K562 (cell line): ENCODE measurements around the gene RHBG. TPM values are rescaled to one million over a fixed set of nuclear protein-coding genes. Genes with fewer than 3 reads are reported as not detected.

Source experiments
- CTCF ChIP-seq, 3 experiments: IDR thresholded peaks in 2 of 3; conservative IDR thresholded peaks in 1 of 3; 2 replicates each; pipeline ENCODE4 v1.5.1; 2011 to 2012; ENCODE audit warnings: low read length in 3 of 3, mild to moderate bottlenecking in 3 of 3, control low read depth in 2 of 3, improper control_type of control experiment in 1 of 3, inconsistent platforms in 1 of 3, low read depth in 1 of 3, mixed read lengths in 1 of 3, moderate library complexity in 1 of 3; ENCODE audit not compliant: insufficient read depth in 2 of 3
- GATA2 ChIP-seq: sonication (generic); formaldehyde crosslinking; IDR thresholded peaks from 2 replicates; pipeline ENCODE4 v1.4.0; 2020; ENCODE audit warnings: mild to moderate bottlenecking, missing genetic modification reagents
- IRF2 ChIP-seq: sonication (generic); formaldehyde crosslinking; IDR thresholded peaks from 2 replicates; pipeline ENCODE4 v1.8.1; 2022; ENCODE audit warnings: mild to moderate bottlenecking, missing genetic modification reagents
- MBD1 ChIP-seq: fragments of 250-450 bp; sonication (Bioruptor Pico); IDR thresholded peaks from 2 replicates; pipeline ENCODE4 v1.8.0; 2022; ENCODE audit warnings: inconsistent platforms
- NCOR1 ChIP-seq: fragments of 450-650 bp; IDR thresholded peaks from 2 replicates; pipeline ENCODE4 v1.6.1; 2016; ENCODE audit warnings: mild to moderate bottlenecking, moderate library complexity
- POLR2B ChIP-seq: fragments of 450-650 bp; IDR thresholded peaks from 2 replicates; pipeline ENCODE4 v1.6.1; 2018; ENCODE audit warnings: low read depth; ENCODE audit not compliant: partially characterized antibody
- PTTG1 ChIP-seq: fragments of 450-650 bp; IDR thresholded peaks from 2 replicates; pipeline ENCODE4 v1.6.1; 2016; ENCODE audit warnings: low read depth, mild to moderate bottlenecking, missing genetic modification characterization, missing compliant biosample characterization
- TAL1 ChIP-seq: fragments of 450-650 bp; IDR thresholded peaks from 2 replicates; pipeline ENCODE4 v1.6.1; 2016; ENCODE audit warnings: mild to moderate bottlenecking
- UBTF ChIP-seq, 2 experiments: IDR thresholded peaks; 2 replicates each; pipeline ENCODE4 v1.6.1; 2012; ENCODE audit warnings: improper control_type of control experiment in 2 of 2, low read depth in 2 of 2, low read length in 2 of 2, borderline replicate concordance in 1 of 2
- ZFP36 ChIP-seq: fragments of 150-350 bp; IDR thresholded peaks from 2 replicates; pipeline ENCODE4 v1.6.1; 2018; ENCODE audit warnings: low read length, low read depth; ENCODE audit not compliant: partially characterized antibody
- ZNF431 ChIP-seq: sonication (generic); formaldehyde crosslinking; IDR thresholded peaks from 2 replicates; pipeline ENCODE4 v1.8.0; 2022; ENCODE audit warnings: mild to moderate bottlenecking, missing genetic modification reagents
- ZNF445 ChIP-seq: fragments of 250-450 bp; sonication (Bioruptor Pico); IDR thresholded peaks from 2 replicates; pipeline ENCODE4 v1.4.0; 2020; ENCODE audit warnings: low read depth, mild to moderate bottlenecking, moderate library complexity
- ZNF778 ChIP-seq: fragments of 450-650 bp; formaldehyde crosslinking; IDR thresholded peaks from 2 replicates; pipeline ENCODE4 v1.4.0; 2020; ENCODE audit warnings: mild to moderate bottlenecking, moderate library complexity
- polyA plus RNA-seq, 8 experiments: library from polyadenylated mRNA; depleted of rRNA in 4 of 8; stranded (reverse) in 5 of 8; unstranded in 3 of 8; fragments of >200 nt; fragmentation: Nextera tagmentation in 2 of 8; fragmentation: Illumina TruSeq in 1 of 8; extraction: Ambion mirVana in 2 of 8; extraction: Trizol in 1 of 8; gene quantifications; 2 replicates each; pipeline versions ENCODE4 v1.2.1 to v1.2.3, GENCODE V29; 2011 to 2014; ENCODE audit warnings: inconsistent platforms in 1 of 8, missing spikeins in 1 of 8
- total RNA-seq, 7 experiments: library from RNA; depleted of rRNA in 6 of 7; stranded (reverse); fragments of >200 nt in 6 of 7; fragmentation: Illumina TruSeq in 2 of 7; extraction: Trizol in 2 of 7; gene quantifications; 2 replicates each; pipeline versions ENCODE4 v1.2.1 to v1.2.3, GENCODE V29; 2011 to 2021; ENCODE audit warnings: low replicate concordance in 1 of 7
- TF ChIP-seq, protein P1 (sequence below), 2 experiments: fragments of 150-350 bp in 1 of 2; IDR thresholded peaks; 2 replicates each; pipeline ENCODE4 v1.6.1; 2012 to 2016; ENCODE audit warnings: low read depth in 2 of 2, low read length in 2 of 2, mild to moderate bottlenecking in 1 of 2, moderate library complexity in 1 of 2
- TF ChIP-seq, protein P2 (sequence below), 2 experiments: fragments of 200-800 bp in 1 of 2; sonication (Bioruptor generic) in 1 of 2; sonication (generic) in 1 of 2; formaldehyde crosslinking in 1 of 2; IDR thresholded peaks in 1 of 2; conservative IDR thresholded peaks in 1 of 2; 2 replicates each; pipeline versions ENCODE4 v1.5.0 to v1.6.1; 2016 to 2020; ENCODE audit warnings: missing compliant biosample characterization in 1 of 2, missing genetic modification characterization in 1 of 2, missing genetic modification reagents in 1 of 2

RHBG gene
- total and polyA plus RNA-seq, 9 of the 15 experiments (the other 6 are each of a cell fraction or from before 2014, with no cell fraction given): not detected

- TF ChIP-seq, protein P1, sequence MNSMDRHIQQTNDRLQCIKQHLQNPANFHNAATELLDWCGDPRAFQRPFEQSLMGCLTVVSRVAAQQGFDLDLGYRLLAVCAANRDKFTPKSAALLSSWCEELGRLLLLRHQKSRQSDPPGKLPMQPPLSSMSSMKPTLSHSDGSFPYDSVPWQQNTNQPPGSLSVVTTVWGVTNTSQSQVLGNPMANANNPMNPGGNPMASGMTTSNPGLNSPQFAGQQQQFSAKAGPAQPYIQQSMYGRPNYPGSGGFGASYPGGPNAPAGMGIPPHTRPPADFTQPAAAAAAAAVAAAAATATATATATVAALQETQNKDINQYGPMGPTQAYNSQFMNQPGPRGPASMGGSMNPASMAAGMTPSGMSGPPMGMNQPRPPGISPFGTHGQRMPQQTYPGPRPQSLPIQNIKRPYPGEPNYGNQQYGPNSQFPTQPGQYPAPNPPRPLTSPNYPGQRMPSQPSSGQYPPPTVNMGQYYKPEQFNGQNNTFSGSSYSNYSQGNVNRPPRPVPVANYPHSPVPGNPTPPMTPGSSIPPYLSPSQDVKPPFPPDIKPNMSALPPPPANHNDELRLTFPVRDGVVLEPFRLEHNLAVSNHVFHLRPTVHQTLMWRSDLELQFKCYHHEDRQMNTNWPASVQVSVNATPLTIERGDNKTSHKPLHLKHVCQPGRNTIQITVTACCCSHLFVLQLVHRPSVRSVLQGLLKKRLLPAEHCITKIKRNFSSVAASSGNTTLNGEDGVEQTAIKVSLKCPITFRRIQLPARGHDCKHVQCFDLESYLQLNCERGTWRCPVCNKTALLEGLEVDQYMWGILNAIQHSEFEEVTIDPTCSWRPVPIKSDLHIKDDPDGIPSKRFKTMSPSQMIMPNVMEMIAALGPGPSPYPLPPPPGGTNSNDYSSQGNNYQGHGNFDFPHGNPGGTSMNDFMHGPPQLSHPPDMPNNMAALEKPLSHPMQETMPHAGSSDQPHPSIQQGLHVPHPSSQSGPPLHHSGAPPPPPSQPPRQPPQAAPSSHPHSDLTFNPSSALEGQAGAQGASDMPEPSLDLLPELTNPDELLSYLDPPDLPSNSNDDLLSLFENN (IDR thresholded peaks at IDR 0.05; ENCODE audit: low read depth in 2 of 2, low read length in 2 of 2): no peak
- TF ChIP-seq PTTG1 (no peak), GATA2 (CRISPR knock-in tag) (no peak), NCOR1 (no peak), ZFP36 (no peak), TAL1 (no peak), ZNF445 (CRISPR knock-in tag) (no peak), UBTF (IDR thresholded peaks at IDR 0.05; ENCODE audit: borderline replicate concordance in 1 of 2, low read depth in 2 of 2, low read length in 2 of 2) (no peak), MBD1 (no peak), POLR2B (peak; percentile 72), ZNF431 (no peak), IRF2 (CRISPR knock-in tag) (no peak), CTCF (IDR thresholded peaks at IDR 0.05 in 2 of 3, conservative IDR thresholded peaks at IDR 0.05 in 1 of 3; ENCODE audit: insufficient read depth in 2 of 3, low read depth in 1 of 3, low read length in 3 of 3) (no peak), ZNF778 (no peak)
- TF ChIP-seq, protein P2, sequence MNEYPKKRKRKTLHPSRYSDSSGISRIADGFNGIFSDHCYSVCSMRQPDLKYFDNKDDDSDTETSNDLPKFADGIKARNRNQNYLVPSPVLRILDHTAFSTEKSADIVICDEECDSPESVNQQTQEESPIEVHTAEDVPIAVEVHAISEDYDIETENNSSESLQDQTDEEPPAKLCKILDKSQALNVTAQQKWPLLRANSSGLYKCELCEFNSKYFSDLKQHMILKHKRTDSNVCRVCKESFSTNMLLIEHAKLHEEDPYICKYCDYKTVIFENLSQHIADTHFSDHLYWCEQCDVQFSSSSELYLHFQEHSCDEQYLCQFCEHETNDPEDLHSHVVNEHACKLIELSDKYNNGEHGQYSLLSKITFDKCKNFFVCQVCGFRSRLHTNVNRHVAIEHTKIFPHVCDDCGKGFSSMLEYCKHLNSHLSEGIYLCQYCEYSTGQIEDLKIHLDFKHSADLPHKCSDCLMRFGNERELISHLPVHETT (CRISPR knock-in tag; conservative IDR thresholded peaks at IDR 0.05 in 1 of 2, IDR thresholded peaks at IDR 0.05 in 1 of 2): 0 out of 4 replicates have a peak, but pooled peaks of 1 of the 2 experiments have one; percentile 39
Measured at GRCh38 chr1:156338180-156338976, 30.6 kb upstream of the RHBG start, which contains the start of the genes CCT3 and TSACC (continued).
